Neural progenitor cell (in vitro differentiated cells): Measurements from ENCODE around the gene FNIP2. TPM values are rescaled to one million over a fixed set of nuclear protein-coding genes. Genes with fewer than 3 reads are reported as not detected.

Source experiments
- DNase-seq: peaks from one replicate; pipeline ENCODE4 v3.0.0-alpha.2; 2016; ENCODE audit warnings: low spot score
- H2AFZ ChIP-seq: fragments of 200-600 bp; sonication (generic); replicated peaks from 2 replicates; pipeline ENCODE4 v1.6.1; 2016; ENCODE audit warnings: antibody characterized with exemption
- H3F3A ChIP-seq: fragments of 200-600 bp; sonication (generic); 2 replicates; pipeline ENCODE4 v1.6.1; 2016; ENCODE audit warnings: antibody characterized with exemption, low read depth
- H3K27ac ChIP-seq: fragments of 200-600 bp; sonication (generic); 2 replicates; pipeline ENCODE4 v1.5.1; 2016; ENCODE audit warnings: mild to moderate bottlenecking
- H3K27me3 ChIP-seq: fragments of 200-600 bp; sonication (generic); 2 replicates; pipeline ENCODE4 v1.6.1; 2016; ENCODE audit warnings: mild to moderate bottlenecking, moderate library complexity
- H3K36me3 ChIP-seq: fragments of 200-600 bp; sonication (generic); 2 replicates; pipeline ENCODE4 v1.5.1; 2016
- H3K4me1 ChIP-seq: fragments of 200-600 bp; sonication (generic); 2 replicates; pipeline ENCODE4 v1.6.1; 2016; ENCODE audit warnings: mixed run types
- H3K4me2 ChIP-seq: fragments of 200-600 bp; sonication (generic); 2 replicates; pipeline ENCODE4 v1.6.1; 2016
- H3K4me3 ChIP-seq: fragments of 200-600 bp; sonication (generic); 2 replicates; pipeline ENCODE4 v1.5.1; 2016
- H3K79me2 ChIP-seq: fragments of 200-600 bp; sonication (generic); 2 replicates; pipeline ENCODE4 v1.6.1; 2016; ENCODE audit warnings: low read depth
- H3K9ac ChIP-seq: fragments of 200-600 bp; sonication (generic); 2 replicates; pipeline ENCODE4 v1.6.1; 2016
- H3K9me3 ChIP-seq: fragments of 200-600 bp; sonication (generic); 2 replicates; pipeline ENCODE4 v1.5.1; 2016; ENCODE audit warnings: low read depth
- H4K20me1 ChIP-seq: fragments of 200-600 bp; sonication (generic); 2 replicates; pipeline ENCODE4 v1.6.1; 2016; ENCODE audit warnings: low read depth
- H3K27ac Mint-ChIP-seq: 3 replicates; pipeline ENCODE4 v1.8.0; 2021; ENCODE audit warnings: mixed read lengths
- H3K27me3 Mint-ChIP-seq: 2 replicates; pipeline ENCODE4 v1.8.0; 2022; ENCODE audit warnings: low read depth, mild to moderate bottlenecking, inconsistent platforms, moderate library complexity, mixed read lengths; ENCODE audit not compliant: insufficient read depth
- H3K36me3 Mint-ChIP-seq: 3 replicates; pipeline ENCODE4 v1.8.0; 2021; ENCODE audit warnings: mixed read lengths
- H3K4me1 Mint-ChIP-seq: 3 replicates; pipeline ENCODE4 v1.8.0; 2021; ENCODE audit warnings: mixed read lengths
- H3K4me3 Mint-ChIP-seq: 3 replicates; pipeline ENCODE4 v1.8.0; 2021; ENCODE audit warnings: mild to moderate bottlenecking, moderate library complexity, mixed read lengths
- H3K9me3 Mint-ChIP-seq: 3 replicates; pipeline ENCODE4 v1.8.0; 2020; ENCODE audit warnings: mixed read lengths
- EZH2 ChIP-seq: fragments of 200-600 bp; sonication (generic); IDR thresholded peaks from 2 replicates; pipeline ENCODE4 v1.6.1; 2017; ENCODE audit warnings: antibody characterized with exemption, mild to moderate bottlenecking, moderate library complexity
- EZH2phosphoT487 ChIP-seq: fragments of 200-600 bp; sonication (generic); IDR thresholded peaks from 2 replicates; pipeline ENCODE4 v1.6.1; 2017; ENCODE audit warnings: antibody characterized with exemption
- total RNA-seq: library from RNA; depleted of rRNA; stranded (reverse); fragments of >200 nt; gene quantifications from 2 replicates; pipeline ENCODE4 v1.2.3, GENCODE V29; 2015; ENCODE audit warnings: low replicate concordance
- TF ChIP-seq, protein P1 (sequence below): fragments of 200-600 bp; sonication (generic); IDR thresholded peaks from 2 replicates; pipeline ENCODE4 v1.5.1; 2017; ENCODE audit warnings: antibody characterized with exemption, mild to moderate bottlenecking

Gene FNIP2
- total RNA-seq, 1 donor from 2014 or later: 10.5 TPM

GRCh38 chr4:158729716-158730559, 38.9 kb upstream of the FNIP2 start:
- Histone ChIP-seq H3K36me3 (no peaks in the 10 kb centered on the region), H2AFZ (peak overlapping the region; percentile 65), H3K4me3 (no peak overlapping the region), H3K9ac (no peak overlapping the region), H3K4me2 (no peak overlapping the region), H3K79me2 (no peaks in the 10 kb centered on the region), H3K9me3 (no peaks in the 10 kb centered on the region), H3K4me1 (no peaks in the 10 kb centered on the region), H4K20me1 (no peaks in the 10 kb centered on the region), H3F3A (no peaks in the 10 kb centered on the region), H3K27me3 (no peaks in the 10 kb centered on the region), H3K27ac (no peak overlapping the region)
- H3K4me1 Mint-ChIP-seq: peaks cover 2% of the 10 kb centered on the region
- H3K36me3 Mint-ChIP-seq: no peaks in the 10 kb centered on the region
- no peak overlapping the region for H3K27ac Mint-ChIP-seq
- peak; percentile 69 for DNase-seq
- no peaks in the 10 kb centered on the region for H3K27me3 Mint-ChIP-seq
- no peak overlapping the region for H3K4me3 Mint-ChIP-seq
- TF ChIP-seq EZH2phosphoT487: no peak
- TF ChIP-seq, protein P1, sequence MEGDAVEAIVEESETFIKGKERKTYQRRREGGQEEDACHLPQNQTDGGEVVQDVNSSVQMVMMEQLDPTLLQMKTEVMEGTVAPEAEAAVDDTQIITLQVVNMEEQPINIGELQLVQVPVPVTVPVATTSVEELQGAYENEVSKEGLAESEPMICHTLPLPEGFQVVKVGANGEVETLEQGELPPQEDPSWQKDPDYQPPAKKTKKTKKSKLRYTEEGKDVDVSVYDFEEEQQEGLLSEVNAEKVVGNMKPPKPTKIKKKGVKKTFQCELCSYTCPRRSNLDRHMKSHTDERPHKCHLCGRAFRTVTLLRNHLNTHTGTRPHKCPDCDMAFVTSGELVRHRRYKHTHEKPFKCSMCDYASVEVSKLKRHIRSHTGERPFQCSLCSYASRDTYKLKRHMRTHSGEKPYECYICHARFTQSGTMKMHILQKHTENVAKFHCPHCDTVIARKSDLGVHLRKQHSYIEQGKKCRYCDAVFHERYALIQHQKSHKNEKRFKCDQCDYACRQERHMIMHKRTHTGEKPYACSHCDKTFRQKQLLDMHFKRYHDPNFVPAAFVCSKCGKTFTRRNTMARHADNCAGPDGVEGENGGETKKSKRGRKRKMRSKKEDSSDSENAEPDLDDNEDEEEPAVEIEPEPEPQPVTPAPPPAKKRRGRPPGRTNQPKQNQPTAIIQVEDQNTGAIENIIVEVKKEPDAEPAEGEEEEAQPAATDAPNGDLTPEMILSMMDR: peak; percentile 73
- H3K9me3 Mint-ChIP-seq: no peaks in the 10 kb centered on the region

GRCh38 chr4:158738866-158739265, 30.0 kb upstream of the FNIP2 start:
- H3K4me3 Mint-ChIP-seq: no peak overlapping the region
- Histone ChIP-seq H3K27ac (no peak overlapping the region), H2AFZ (no peak overlapping the region), H3K79me2 (no peaks in the 10 kb centered on the region), H3K9ac (no peak overlapping the region), H3K36me3 (no peaks in the 10 kb centered on the region), H3K9me3 (no peaks in the 10 kb centered on the region), H3K4me2 (no peak overlapping the region), H3K4me1 (no peaks in the 10 kb centered on the region), H3K27me3 (no peaks in the 10 kb centered on the region), H3K4me3 (no peak overlapping the region), H4K20me1 (no peaks in the 10 kb centered on the region), H3F3A (no peaks in the 10 kb centered on the region)
- peaks cover 3% of the 10 kb centered on the region for H3K4me1 Mint-ChIP-seq
- DNase-seq: no peak
- TF ChIP-seq, protein P1: no peak
- TF ChIP-seq EZH2 (no peak), EZH2phosphoT487 (no peak)
- H3K27ac Mint-ChIP-seq: no peak overlapping the region
- H3K9me3 Mint-ChIP-seq: no peaks in the 10 kb centered on the region
- no peaks in the 10 kb centered on the region for H3K36me3 Mint-ChIP-seq
- H3K27me3 Mint-ChIP-seq: no peaks in the 10 kb centered on the region

- H2AFZ ChIP-seq: no peak overlapping the region
- H3K36me3 Mint-ChIP-seq: no peaks in the 10 kb centered on the region
Observed at GRCh38 chr4:158739600-158739999, 29.2 kb upstream of the FNIP2 start.

More at GRCh38 chr4:158739600-158739999, 29.2 kb upstream of the FNIP2 start:
- Mint-ChIP-seq H3K9me3 (no peaks in the 10 kb centered on the region), H3K27me3 (no peaks in the 10 kb centered on the region), H3K4me1 (peaks cover 3% of the 10 kb centered on the region), H3K27ac (no peak overlapping the region), H3K4me3 (no peak overlapping the region)
- H3K27me3 ChIP-seq: no peaks in the 10 kb centered on the region
- H4K20me1 ChIP-seq: no peaks in the 10 kb centered on the region
- H3K4me2 ChIP-seq: no peak overlapping the region
- H3K36me3 ChIP-seq: no peaks in the 10 kb centered on the region
- H3K9ac ChIP-seq: no peak overlapping the region
- H3K27ac ChIP-seq: no peak overlapping the region
- no peaks in the 10 kb centered on the region for H3F3A ChIP-seq
- no peaks in the 10 kb centered on the region for H3K9me3 ChIP-seq
- TF ChIP-seq EZH2phosphoT487 (no peak), EZH2 (no peak)
- TF ChIP-seq, protein P1: no peak
- no peak for DNase-seq
- H3K4me3 ChIP-seq: no peak overlapping the region
- no peaks in the 10 kb centered on the region for H3K4me1 ChIP-seq
- H3K79me2 ChIP-seq: no peaks in the 10 kb centered on the region
